ENCODE measurements around the gene MPP2.
"Not testable (repeated sequence)": the region's sequence is repeated elsewhere in the genome, so short reads cannot be mapped to it uniquely, and the experiment has no call there.

The MPP2 gene

DNA sequence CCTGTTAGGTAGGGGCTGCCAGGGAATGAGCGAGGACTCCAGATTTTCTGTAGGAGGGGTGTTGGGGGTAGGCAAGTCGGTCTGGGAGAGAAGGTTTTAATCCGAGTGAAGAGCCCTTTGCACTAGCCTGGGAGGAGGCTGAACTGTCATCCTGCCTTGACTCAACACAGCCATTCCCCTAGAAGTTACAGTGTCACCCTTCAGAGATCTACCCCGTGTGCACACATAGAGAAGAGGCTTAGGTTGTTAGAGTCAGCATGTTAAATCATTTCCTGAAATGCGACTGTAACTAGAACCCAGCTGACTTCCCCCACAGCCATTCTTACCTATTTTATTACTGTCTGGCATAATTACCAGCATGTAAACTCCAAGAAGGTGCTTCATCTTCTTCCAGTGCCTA is 20.6 kb upstream of the MPP2 start:
- not testable (repeated sequence) for DNase-seq (ENCODE audit: low read depth)

- DNase-seq (ENCODE audit: low read depth) = no peak
Measured at GRCh38 chr17:43927060-43927864, 19.9 kb upstream of the MPP2 start.

DNA sequence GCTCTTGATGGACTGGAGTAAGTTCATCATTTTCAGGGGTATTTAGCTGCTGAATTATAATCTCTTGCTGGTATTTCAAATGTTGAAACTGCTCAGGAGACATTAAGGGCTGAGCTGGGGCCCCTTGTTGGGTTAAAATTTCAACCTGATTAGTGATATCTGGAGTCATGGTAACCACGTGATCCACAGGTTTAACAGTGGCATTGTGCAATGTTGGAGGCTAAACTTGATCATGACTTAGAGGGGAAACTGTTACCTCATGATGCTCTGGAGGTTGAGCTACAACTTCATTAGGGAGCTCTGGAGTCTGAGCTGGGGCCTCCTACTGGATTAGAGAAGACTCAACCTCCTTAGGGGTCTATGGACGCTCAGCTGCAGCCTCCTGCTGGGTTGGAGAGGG is 17.2 kb upstream of the MPP2 start:
- no peak for DNase-seq (ENCODE audit: low read depth)

DNA sequence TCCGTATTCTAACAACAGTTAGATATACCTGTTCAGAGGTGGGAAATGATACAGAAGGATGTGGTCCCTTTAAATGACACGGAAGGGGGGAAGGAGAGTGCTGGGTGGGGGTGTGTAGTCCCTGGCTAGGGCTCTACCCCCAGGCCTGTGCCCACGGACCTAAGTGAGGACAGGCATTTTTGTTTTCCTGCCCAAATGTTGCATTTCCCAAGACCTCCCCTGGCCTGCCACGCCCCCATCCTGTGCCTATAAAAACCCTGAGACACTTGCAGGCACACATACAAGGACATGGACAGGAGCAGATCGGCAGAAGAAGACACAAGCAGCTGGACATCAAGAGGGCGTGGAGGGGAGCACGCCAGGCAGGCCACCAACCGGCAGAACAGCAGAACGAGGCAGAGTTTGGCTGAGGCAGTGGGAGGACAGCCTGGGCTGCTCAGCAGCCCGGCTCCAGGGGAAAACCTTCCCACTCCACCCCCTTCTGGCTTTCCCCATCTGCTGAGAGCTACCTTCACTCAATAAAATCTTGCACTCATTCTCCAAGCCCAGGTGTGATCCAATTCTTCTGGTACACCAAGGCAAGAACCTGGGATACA is 13.3 kb upstream of the MPP2 start:
- DNase-seq (ENCODE audit: low read depth) = no peak

- DNase-seq (ENCODE audit: low read depth) = no peak
Measured at GRCh38 chr17:43918026-43918389, 10.7 kb upstream of the MPP2 start.

DNA sequence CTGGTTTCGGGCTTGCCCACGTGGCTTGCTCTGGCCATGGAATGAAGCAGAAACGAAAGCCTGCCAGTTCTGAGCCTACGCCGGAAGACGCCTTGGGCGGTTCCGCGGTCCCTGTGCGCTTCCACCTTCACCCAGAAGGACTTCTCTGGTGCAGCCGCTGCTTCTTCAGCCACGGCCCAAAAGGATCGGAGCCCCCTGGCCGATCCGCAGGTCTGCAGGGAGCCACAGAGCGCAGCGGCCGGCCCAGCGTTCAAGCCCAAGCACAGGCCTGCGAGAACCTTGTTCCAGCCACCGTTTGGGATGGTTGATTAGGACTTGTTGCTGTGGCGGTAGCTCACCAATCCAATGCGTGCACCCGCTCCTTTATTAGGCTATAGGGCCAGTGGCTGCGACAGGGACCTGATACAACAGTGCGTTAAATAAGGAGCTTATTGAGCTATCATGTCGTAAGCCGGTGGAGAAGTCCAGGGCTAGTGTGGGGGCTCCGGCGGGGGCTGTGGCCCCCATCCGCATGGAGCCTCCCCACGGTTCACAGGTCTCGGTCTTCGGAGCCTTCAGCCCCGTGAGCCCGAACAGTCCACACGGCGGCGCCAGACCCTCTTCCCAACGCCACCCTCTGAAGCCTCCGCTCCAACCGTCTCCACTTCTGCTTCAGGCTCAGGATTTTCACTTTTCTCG is 10.2 kb upstream of the MPP2 start:
- no peak for DNase-seq (ENCODE audit: low read depth)

DNA sequence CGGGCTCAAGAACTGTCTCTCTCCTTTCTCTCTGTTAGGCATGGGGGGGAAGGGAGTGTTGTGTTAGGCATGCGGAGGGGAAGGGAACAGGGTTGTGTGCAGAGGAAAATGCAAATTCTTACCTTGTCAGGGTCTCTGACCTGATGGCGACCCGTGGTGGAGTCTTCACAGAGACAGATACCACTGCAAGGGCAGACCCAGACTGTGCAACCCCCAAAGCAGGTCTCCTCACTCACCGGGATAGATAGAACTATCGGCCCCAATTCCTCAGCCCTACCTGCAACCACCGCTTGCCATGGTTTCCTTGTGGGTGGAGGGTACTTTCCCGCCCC is 9.6 kb upstream of the MPP2 start:
- DNase-seq (ENCODE audit: low read depth) = no peak

- DNase-seq (ENCODE audit: low read depth) = no peak
Measured at GRCh38 chr17:43916385-43916784, 9.0 kb upstream of the MPP2 start.

- DNase-seq (ENCODE audit: low read depth) = no peak
Measured at GRCh38 chr17:43915559-43915958, 8.2 kb upstream of the MPP2 start.

GRCh38 chr17:43914451-43914850 is 7.1 kb upstream of the MPP2 start:
- DNase-seq (ENCODE audit: low read depth) = no peak

DNA sequence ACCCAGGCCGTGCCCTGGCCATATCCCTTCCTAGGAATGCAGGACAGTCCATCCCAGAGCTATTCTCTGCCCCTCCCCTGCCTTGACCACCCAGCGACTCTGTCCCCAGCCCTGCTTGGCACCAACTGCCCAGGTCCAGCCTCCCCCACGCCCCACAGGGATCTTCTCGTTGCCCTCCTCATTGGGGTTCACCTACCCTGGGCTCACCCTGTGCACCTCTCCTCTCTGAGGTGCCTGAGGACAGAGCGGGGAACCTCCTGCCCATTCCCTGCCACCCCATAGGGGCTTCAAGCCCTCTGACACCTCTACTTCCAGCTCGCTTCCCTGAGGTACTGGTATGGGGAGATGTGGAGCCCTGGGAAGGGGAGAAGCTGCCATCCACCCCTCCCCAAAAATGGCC is 6.2 kb upstream of the MPP2 start:
- DNase-seq (ENCODE audit: low read depth) = no peak

- DNase-seq (ENCODE audit: low read depth) = no peak
Measured at GRCh38 chr17:43912635-43913304, 5.4 kb upstream of the MPP2 start.

GRCh38 chr17:43911904-43912303 is 4.6 kb upstream of the MPP2 start:
- DNase-seq (ENCODE audit: low read depth) = no peak

- DNase-seq (ENCODE audit: low read depth) = no peak
Measured at GRCh38 chr17:43909537-43910231, 2.3 kb upstream of the MPP2 start.

DNA sequence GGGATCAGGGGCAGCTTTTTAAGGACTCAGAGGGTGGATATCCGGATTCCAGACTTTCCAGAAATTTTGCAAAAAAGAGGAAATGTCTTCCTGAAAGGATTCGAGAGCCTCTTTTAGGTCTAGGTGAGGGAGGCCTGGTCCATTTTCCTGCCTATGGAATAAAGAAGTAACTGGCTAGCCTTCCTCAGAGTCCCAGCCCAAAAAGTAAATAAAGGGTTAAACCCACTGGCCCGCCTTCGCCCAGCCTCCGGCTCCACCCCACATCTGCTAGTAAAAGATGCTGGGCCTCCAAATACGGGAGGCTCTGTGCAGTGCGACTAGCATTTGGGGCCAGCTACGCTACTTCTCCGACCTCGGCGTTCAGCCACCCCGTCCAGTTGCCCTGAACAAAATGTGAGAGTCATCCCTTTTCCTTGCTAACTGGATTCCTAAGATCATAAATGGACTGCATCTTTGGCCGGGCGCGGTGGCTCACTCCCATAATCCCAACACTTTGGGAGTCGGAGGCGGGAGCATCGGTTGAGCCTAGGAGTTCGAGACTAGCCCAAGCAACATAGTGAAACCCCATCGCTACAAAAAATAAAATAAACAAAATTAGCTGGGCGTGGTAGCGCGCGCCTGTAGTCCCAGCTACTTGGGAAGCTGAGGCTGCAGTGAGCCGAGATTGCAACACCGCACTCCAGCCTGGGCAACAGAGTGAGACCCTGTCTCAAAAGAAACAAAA is 824 bp upstream of the MPP2 start:
- no peak for DNase-seq (ENCODE audit: low read depth)

- no peak for DNase-seq (ENCODE audit: low read depth)
Measured at GRCh38 chr17:43906951-43907424, 348 bp downstream of the MPP2 start.

DNA sequence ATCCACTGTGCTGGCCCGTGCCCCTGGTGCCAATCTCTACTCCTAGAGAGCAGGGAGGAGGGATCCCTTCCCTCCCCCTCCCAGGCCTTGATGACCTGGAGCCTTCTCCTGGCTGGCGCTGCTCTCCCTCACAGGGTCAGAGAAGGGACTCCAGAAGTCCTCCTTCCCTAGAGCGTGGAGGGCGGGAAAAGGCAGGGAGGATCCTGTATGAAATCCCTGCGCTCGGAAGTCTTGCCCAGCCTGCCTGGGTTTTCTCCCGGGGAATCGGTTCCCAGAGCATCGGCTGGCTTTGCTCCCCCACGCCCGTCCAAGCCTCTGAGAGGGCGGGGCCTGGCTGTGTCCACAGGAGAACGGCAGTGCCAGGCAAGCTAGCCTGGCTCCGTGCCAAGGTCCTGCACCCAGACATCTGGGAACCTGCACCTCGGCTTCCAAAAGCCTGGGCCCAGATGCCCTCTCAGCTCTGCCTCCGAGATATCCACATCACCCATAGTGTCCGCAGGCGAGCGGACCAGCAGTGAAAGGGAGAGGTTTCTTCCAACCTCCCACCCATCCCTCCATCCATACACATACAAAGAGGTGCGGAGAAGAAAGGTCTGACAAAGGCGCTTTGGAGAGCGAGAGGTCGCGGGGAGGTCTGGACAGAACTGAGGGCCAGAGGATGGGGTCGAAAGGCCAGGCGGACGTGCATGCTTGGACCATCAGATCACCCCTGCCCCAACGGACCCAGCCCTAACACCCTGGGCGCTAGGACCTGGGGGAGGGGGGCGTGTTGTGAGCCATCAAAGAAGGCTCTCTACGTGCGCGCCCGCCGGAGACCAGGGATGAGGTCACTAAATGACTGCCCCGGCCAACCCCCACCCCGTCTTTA is 1.1 kb downstream of the MPP2 start:
- no peak for DNase-seq (ENCODE audit: low read depth)

DNA sequence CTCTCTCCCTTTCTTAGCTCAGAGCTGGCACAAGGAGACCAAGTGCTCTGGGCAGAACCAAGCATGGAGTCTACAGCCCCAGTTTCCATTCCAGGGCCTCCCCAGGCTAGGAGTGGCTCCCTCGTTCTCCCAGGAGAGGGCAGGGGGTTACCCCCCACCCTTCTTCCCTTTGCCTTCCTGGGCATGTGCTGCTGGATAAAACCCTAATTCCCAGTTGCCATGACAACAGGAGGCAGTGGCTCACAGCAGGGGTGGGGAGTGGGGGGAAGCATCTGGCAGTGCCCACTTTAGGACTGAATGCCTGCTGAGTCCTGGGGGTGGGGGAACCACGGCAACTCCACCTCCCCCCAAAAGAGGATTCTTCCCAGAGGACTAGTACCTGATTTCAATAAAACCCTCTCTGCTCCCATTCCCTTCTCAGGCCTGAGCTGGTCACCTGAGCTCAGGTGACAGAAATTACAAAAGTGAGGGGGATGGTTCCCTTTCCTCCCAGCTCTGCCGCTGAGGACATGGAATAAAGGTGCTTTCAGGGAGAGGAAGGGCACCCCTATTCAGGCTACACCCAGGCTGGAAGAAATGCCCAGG is 1.8 kb downstream of the MPP2 start:
- DNase-seq (ENCODE audit: low read depth) = no peak

DNA sequence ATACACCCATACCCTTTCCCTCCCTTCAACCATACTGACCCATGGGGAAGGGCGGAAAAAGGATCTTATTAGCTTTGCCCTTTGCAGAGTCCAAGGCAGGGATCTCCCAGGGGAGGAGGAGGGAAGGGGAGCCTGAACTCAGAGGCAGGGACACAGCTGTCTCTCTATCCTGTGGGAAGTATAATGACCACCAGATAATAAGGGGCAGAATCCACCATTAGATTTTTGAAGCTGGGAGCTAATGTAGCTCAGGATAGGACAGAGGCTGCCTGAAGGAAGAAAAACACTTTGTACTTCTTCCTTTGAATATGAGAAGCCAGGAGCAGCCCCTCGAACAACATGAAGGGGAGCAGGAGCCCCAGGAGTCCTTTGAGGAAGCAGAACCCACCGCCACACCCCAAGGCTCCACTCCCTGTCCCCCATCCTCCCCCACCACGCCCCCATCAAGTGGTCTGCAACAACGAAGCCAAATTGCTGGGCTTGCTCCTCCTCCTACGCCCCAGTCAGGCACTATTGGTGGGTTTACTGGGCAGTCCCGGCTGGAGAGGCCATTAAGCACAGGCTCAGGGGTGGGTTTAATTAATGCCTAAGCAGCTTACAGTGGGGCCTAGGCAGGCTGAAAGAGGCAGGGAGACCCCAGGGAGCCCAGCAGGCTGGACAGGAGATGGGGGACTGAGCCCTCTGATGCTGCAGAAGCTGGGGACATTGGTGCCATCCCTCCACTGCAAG is 5.3 kb downstream of the MPP2 start:
- DNase-seq (ENCODE audit: low read depth) = no peak

All from CMK (cell line).